Pancreas (tissue), 10 donors: ENCODE measurements around the gene MIB1. TPM values are rescaled to one million over a fixed set of nuclear protein-coding genes. Genes with fewer than 3 reads are reported as not detected.
"Not testable (repeated sequence)": the region's sequence is repeated elsewhere in the genome, so short reads cannot be mapped to it uniquely, and the experiment has no call there.

ENCODE experiments used
- ATAC-seq, 4 donors: fragments of 200-7000 bp; cut with Tn5 transposase; one replicate each; pipeline versions ENCODE4 v1.8.0 to v1.9.1; 2020; ENCODE audit warnings: mild to moderate bottlenecking in 4 of 4, moderate library complexity in 4 of 4
- DNase-seq, 6 donors: peaks; one replicate each; pipeline ENCODE4 v3.0.0-alpha.2; 2020
- FAIRE-seq: peaks from 2 replicates; lab custom pipeline; 2012; peaks lifted over from hg19 to GRCh38; lab: Jason Lieb, UNC
- H3K27ac ChIP-seq, 4 donors: fragments of 200-600 bp; sonication (generic); 1 replicate in 3 of 4; 2 replicates in 1 of 4; pipeline versions ENCODE4 v1.5.0 to v1.8.0; 2020
- H3K27me3 ChIP-seq, 4 donors: fragments of 200-600 bp; one replicate each; pipeline ENCODE4 v1.8.0; 2021
- H3K36me3 ChIP-seq, 3 donors: fragments of 200-600 bp; sonication (generic) in 1 of 3; one replicate each; pipeline versions ENCODE4 v1.5.0 to v1.8.0; 2020 to 2021
- H3K4me1 ChIP-seq, 3 donors: fragments of 200-600 bp; one replicate each; pipeline ENCODE4 v1.8.0; 2021
- H3K4me3 ChIP-seq, 4 donors: fragments of 200-600 bp; sonication (generic) in 2 of 4; one replicate each; pipeline versions ENCODE4 v1.5.0 to v1.8.0; 2020 to 2021
- H3K9me3 ChIP-seq, 4 donors: fragments of 200-600 bp; one replicate each; pipeline ENCODE4 v1.8.0; 2021
- WGBS, 2 donors: extraction: QIAGEN DNeasy Blood & Tissue Kit; methylation state at CpG; one replicate each; pipeline ENCODE4 v1.1.7; 2013; 5-methylcytosine and 5-hydroxymethylcytosine counted together
- intact Hi-C, 3 donors: fragments of 100-400 bp; cut with DNase I; formaldehyde crosslinking; loops; one replicate each; pipeline versions ENCODE4 v1.11.1 to v1.14.2; 2022
- polyA plus RNA-seq, 2 donors: library from polyadenylated mRNA; stranded (reverse); fragments of 200-250 nt; gene quantifications; one replicate each; pipeline ENCODE4 v1.2.3, GENCODE V29; 2013
- total RNA-seq, 6 donors: library from RNA; stranded (reverse); fragmentation: NEBNext Ultra II Directional in 4 of 6; extraction: Animal tissue kit (Norgen Biotek cat#: 25700) in 4 of 6; gene quantifications; one replicate each; pipeline versions ENCODE4 v1.2.1 to v1.2.4, GENCODE V29; 2021 to 2023
- TF ChIP-seq, protein P1 (sequence below), 4 donors: fragments of 200-600 bp; sonication (generic) in 3 of 4; IDR thresholded peaks; one replicate each; pipeline versions ENCODE4 v1.5.0 to v1.8.0; 2021; ENCODE audit warnings: antibody characterized with exemption in 4 of 4
- donor health status: healthy with polysubstance abuse.
- donor health status: DM: no; HTN: no; CAD: no; lungs with moderate emphysema.
- donor health status: DM: no; HTN: no; CAD: no.
- donor health status: control.
- donor health status: control.
- donor health status: Bipolar disorder and iron deficiency.
- donor health status: DM: yes; HTN: yes; CAD: no.
- donor health status: DM: no; HTN: no; CAD: no.
- donor health status: DM: no; HTN: no; CAD: no.
- donor health status: DM: yes; HTN: yes; CAD: no.

Gene MIB1
- total and polyA plus RNA-seq, 8 donors, result 2.9 to 23.9 (median 17.9) TPM

DNA sequence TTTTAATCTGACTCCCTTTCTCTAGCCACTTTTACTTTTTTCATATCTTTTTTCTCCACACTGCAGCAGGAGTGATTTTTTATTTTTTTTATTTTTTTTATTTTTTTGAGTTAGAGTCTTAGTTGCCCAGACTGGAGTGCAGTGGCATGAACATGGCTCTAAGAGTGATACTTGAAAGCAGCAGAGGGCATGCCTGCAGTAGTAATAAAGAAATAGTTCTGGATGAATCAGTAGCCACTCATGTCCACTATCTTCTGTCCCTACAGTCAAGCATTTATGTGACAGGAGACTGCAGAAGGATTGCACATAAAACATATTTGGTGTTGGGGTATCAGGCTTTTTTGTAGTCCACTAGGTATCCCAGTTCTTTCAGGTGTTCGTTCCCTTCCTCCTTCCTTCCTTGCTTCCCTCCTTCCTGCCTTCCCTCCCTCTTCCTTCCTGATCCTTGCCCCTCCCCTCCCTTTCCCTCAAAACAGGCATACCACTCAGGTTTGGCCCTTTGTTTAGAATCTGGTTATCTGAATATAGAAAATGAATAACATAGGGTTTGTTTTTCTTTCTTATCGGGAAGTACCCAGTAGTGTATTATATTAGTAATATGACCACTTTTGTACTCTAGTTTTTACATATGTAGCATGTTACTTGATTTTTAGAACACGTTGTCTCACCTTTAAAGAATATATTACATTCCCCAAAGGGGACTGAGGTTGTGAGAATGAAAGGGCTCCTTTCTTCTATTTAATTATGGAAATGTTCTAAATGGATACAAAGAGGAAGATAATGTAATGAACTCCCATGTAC is 23.5 kb downstream of the MIB1 start:
- H3K27me3 ChIP-seq, result no peaks in the 10 kb centered on the region
- TF ChIP-seq, protein P1, sequence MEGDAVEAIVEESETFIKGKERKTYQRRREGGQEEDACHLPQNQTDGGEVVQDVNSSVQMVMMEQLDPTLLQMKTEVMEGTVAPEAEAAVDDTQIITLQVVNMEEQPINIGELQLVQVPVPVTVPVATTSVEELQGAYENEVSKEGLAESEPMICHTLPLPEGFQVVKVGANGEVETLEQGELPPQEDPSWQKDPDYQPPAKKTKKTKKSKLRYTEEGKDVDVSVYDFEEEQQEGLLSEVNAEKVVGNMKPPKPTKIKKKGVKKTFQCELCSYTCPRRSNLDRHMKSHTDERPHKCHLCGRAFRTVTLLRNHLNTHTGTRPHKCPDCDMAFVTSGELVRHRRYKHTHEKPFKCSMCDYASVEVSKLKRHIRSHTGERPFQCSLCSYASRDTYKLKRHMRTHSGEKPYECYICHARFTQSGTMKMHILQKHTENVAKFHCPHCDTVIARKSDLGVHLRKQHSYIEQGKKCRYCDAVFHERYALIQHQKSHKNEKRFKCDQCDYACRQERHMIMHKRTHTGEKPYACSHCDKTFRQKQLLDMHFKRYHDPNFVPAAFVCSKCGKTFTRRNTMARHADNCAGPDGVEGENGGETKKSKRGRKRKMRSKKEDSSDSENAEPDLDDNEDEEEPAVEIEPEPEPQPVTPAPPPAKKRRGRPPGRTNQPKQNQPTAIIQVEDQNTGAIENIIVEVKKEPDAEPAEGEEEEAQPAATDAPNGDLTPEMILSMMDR (IDR thresholded peaks at IDR 0.05), result no peak
- no peak for DNase-seq
- intact Hi-C loops, result no loop called here
- no peak for ATAC-seq
- H3K9me3 ChIP-seq, result no peaks in the 10 kb centered on the region
- 68 to 69% methylated on average over 3 of the region's 3 CpGs for WGBS, 2 donors
- no peak overlapping the region for H3K27ac ChIP-seq
- no peaks in the 10 kb centered on the region for H3K4me1 ChIP-seq
- H3K4me3 ChIP-seq, result no peak overlapping the region
- FAIRE-seq, result no peak
- peaks cover 0 to 11% (median 0%) of the 10 kb centered on the region in 3 donors for H3K36me3 ChIP-seq

DNA sequence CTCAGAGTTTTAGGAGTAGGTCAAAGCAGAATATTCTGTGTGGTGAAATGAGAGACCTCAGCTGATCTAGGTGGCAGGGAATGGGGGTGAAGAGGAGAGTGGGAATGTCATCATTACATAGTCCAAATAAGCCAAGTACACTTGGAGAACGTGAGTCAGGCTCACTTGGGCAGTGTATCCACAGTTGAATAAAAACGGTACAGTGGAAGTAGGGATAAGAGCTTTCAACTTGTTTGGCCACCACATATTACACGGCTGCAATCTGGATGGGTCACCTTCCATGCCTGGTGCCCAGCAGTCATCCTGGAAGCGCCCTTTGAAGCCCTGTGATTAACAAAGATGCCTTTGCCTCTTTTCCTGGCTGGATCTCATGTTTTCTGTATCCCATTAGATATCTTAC is 28.6 kb downstream of the MIB1 start:
- WGBS, 2 donors, result 91 to 97% methylated on average over 4 of the region's 4 CpGs
- Histone ChIP-seq H3K27ac (no peak overlapping the region), H3K36me3 (peaks cover 0 to 13% (median 0%) of the 10 kb centered on the region in 3 donors), H3K4me3 (no peak overlapping the region), H3K9me3 (no peaks in the 10 kb centered on the region), H3K4me1 (no peaks in the 10 kb centered on the region), H3K27me3 (no peaks in the 10 kb centered on the region)
- FAIRE-seq (no peak), DNase-seq (no peak), ATAC-seq (no peak)
- TF ChIP-seq, protein P1 (IDR thresholded peaks at IDR 0.05), result no peak
- intact Hi-C loops, result no loop called here

DNA sequence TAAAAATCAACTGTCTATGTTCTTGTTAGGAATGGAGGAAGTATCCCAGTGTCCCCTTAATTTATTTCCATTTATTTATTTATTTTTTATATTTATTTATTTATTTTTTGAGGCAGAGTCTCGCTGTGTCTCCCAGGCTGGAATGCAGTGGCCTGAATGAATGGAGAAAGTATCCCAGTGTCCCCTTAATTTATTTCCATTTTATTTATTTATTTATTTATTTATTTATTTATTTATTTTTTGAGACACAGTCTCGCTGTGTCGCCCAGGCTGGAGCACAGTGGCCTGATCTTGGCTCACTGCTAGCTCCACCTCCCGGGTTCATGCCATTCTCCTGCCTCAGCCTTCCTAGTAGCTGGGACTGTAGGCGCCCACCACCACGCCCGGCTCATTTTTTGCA is 34.1 kb downstream of the MIB1 start:
- Histone ChIP-seq H3K27me3 (no peaks in the 10 kb centered on the region), H3K4me1 (no peaks in the 10 kb centered on the region), H3K27ac (no peak overlapping the region), H3K9me3 (no peaks in the 10 kb centered on the region), H3K4me3 (no peak overlapping the region), H3K36me3 (peaks cover 0 to 10% (median 0%) of the 10 kb centered on the region in 3 donors)
- DNase-seq (no peak), FAIRE-seq (no peak), ATAC-seq (no peak)
- intact Hi-C loops, result no loop called here
- TF ChIP-seq, protein P1 (IDR thresholded peaks at IDR 0.05), result no peak
- WGBS, 2 donors, result 98 to 99% methylated on average over 7 of the region's 7 CpGs

DNA sequence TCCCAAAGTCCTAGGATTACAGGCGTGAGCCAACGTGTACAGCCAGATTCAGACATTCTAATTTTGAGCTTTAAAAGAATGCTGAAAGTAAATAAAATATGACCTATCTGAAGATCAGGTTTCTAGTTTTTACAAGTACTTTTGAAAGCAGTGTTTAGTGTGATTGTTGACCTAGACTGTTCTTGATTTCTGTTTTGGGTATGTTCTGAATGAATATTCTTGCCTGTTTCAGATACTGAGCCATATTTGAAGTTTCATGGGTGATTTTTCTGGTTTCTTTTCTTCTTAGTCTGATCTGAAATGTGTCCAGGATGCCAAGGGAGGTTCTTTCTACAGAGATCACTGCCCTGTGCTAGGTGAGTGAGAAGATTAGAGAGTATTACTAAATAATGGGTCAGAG is 37.2 kb downstream of the MIB1 start:
- FAIRE-seq (no peak), ATAC-seq (no peak), DNase-seq (no peak)
- Histone ChIP-seq H3K27ac (no peak overlapping the region), H3K36me3 (peaks cover 0 to 20% (median 0%) of the 10 kb centered on the region in 3 donors), H3K4me3 (no peak overlapping the region), H3K4me1 (no peaks in the 10 kb centered on the region), H3K9me3 (no peaks in the 10 kb centered on the region), H3K27me3 (no peaks in the 10 kb centered on the region)
- intact Hi-C loops, result no loop called here
- TF ChIP-seq, protein P1 (IDR thresholded peaks at IDR 0.05), result no peak
- WGBS, 2 donors, result 79 to 82% methylated on average over 2 of the region's 2 CpGs

DNA sequence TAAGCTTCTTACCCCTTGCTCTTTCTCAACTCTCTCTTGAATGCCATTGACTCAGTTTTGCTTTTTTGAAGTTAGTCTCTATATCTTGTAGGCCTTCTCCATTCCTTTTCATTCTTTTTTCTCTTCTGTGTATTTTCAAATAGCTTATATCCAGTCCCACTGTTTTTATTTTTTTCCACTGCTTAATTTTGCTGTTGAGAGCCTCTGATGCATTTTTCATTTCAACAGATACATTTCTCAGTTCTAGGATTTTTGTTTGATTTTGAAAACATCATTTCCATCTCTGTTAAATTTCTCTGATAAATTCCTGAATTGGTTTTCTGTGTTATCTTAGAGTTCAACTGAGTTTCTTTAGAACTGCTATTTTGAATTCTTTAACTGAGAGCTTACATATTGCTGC is 45.9 kb downstream of the MIB1 start:
- Histone ChIP-seq H3K9me3 (no peaks in the 10 kb centered on the region), H3K27ac (no peak overlapping the region), H3K4me3 (no peak overlapping the region), H3K4me1 (no peaks in the 10 kb centered on the region), H3K36me3 (peaks cover 0 to 7% (median 0%) of the 10 kb centered on the region in 3 donors), H3K27me3 (no peaks in the 10 kb centered on the region)
- intact Hi-C loops, result no loop called here
- TF ChIP-seq, protein P1 (IDR thresholded peaks at IDR 0.05), result no peak
- DNase-seq, result no peak
- FAIRE-seq, result no peak
- no peak for ATAC-seq

DNA sequence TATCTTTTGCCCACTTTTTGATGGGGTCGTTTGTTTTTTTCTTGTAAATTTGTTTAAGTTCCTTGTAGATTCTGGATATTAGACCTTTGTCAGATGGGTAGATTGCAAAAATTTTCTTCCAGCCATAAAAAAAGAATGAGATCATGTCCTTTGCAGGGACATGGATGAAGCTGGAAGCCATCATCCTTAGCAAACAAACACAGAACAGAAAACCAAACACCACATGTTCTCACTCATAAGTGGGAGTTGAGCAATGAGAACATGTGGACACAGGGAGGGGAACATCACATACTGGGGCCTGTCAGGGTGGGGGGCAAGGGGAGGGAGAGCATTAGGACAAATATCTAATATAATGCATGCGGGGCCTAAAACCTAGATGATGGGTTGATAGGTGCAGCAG is 55.5 kb downstream of the MIB1 start:
- H3K9me3 ChIP-seq, DNase-seq, H3K36me3 ChIP-seq, intact Hi-C loops, H3K27ac ChIP-seq, ATAC-seq, H3K4me3 ChIP-seq, H3K4me1 ChIP-seq, FAIRE-seq, H3K27me3 ChIP-seq: not testable (repeated sequence)
- WGBS, 2 donors, result 76% methylated on average over 2 of the region's 2 CpGs
